Measurements from ENCODE around the gene ZFP91. TPM values are rescaled to one million over a fixed set of nuclear protein-coding genes. Genes with fewer than 3 reads are reported as not detected.

ZFP91 gene
- total RNA-seq, 3 donors from 2014 or later, result 70.0 to 93.9 (median 75.3) TPM

DNA sequence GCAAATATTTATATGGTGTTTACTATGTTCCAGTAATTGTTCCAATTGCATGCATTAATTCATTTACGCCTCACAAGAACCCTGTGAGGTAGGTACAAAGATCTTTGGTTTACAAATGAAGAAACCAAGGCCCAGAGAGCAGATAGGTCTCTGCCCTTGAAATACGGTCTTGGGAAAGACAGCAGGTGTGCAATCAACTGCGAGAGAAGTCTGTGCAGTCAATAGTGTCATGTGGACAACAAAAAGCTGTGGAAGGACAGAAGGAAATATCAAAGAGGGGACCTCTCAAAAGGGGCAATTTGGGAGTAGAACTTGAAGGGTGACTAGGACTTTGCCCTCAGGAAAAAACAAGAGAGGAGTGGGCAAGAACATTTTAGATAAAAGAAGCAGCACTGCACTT is 52.5 kb downstream of the ZFP91 start:
- ATAC-seq (no peak), DNase-seq (no peak)
- no peaks in the 10 kb centered on the region for H3K36me3 ChIP-seq (ENCODE audit: low read depth)
- TF ChIP-seq, protein P1, sequence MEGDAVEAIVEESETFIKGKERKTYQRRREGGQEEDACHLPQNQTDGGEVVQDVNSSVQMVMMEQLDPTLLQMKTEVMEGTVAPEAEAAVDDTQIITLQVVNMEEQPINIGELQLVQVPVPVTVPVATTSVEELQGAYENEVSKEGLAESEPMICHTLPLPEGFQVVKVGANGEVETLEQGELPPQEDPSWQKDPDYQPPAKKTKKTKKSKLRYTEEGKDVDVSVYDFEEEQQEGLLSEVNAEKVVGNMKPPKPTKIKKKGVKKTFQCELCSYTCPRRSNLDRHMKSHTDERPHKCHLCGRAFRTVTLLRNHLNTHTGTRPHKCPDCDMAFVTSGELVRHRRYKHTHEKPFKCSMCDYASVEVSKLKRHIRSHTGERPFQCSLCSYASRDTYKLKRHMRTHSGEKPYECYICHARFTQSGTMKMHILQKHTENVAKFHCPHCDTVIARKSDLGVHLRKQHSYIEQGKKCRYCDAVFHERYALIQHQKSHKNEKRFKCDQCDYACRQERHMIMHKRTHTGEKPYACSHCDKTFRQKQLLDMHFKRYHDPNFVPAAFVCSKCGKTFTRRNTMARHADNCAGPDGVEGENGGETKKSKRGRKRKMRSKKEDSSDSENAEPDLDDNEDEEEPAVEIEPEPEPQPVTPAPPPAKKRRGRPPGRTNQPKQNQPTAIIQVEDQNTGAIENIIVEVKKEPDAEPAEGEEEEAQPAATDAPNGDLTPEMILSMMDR (IDR thresholded peaks at IDR 0.05), result no peak
- no peaks in the 10 kb centered on the region for H3K4me1 ChIP-seq (ENCODE audit: low read depth)
- H3K9me3 ChIP-seq, result no peaks in the 10 kb centered on the region
- H3K4me3 ChIP-seq, result no peak overlapping the region
- intact Hi-C loops (cut with DNase I, micrococcal nuclease), result no loop called here

- Histone ChIP-seq H3K4me1 (ENCODE audit: low read depth) (no peaks in the 10 kb centered on the region), H3K36me3 (ENCODE audit: low read depth) (no peaks in the 10 kb centered on the region), H3K9me3 (no peaks in the 10 kb centered on the region), H3K4me3 (no peak overlapping the region)
- DNase-seq (no peak), ATAC-seq (no peak)
- TF ChIP-seq, protein P1 (IDR thresholded peaks at IDR 0.05), result no peak
- intact Hi-C loops (cut with DNase I, micrococcal nuclease), result no loop called here
Measured at GRCh38 chr11:58632510-58632909, 53.6 kb downstream of the ZFP91 start.

- intact Hi-C loops (cut with DNase I, micrococcal nuclease), result no loop called here
- Histone ChIP-seq H3K9me3 (no peaks in the 10 kb centered on the region), H3K4me1 (ENCODE audit: low read depth) (peaks cover 12% of the 10 kb centered on the region), H3K4me3 (no peak overlapping the region), H3K36me3 (ENCODE audit: low read depth) (no peaks in the 10 kb centered on the region)
- ATAC-seq (no peak), DNase-seq (no peak)
- TF ChIP-seq, protein P1 (IDR thresholded peaks at IDR 0.05), result no peak
Measured at GRCh38 chr11:58636587-58636986, 57.7 kb downstream of the ZFP91 start.

GRCh38 chr11:58637371-58637770 is 58.5 kb downstream of the ZFP91 start:
- intact Hi-C loops (cut with DNase I, micrococcal nuclease), result no loop called here
- ATAC-seq (no peak), DNase-seq (no peak)
- Histone ChIP-seq H3K36me3 (ENCODE audit: low read depth) (no peaks in the 10 kb centered on the region), H3K4me1 (ENCODE audit: low read depth) (peaks cover 19% of the 10 kb centered on the region), H3K9me3 (no peaks in the 10 kb centered on the region), H3K4me3 (no peak overlapping the region)
- TF ChIP-seq, protein P1 (IDR thresholded peaks at IDR 0.05), result no peak

GRCh38 chr11:58639103-58639502 is 60.2 kb downstream of the ZFP91 start:
- DNase-seq (no peak), ATAC-seq (no peak)
- H3K4me3 ChIP-seq, result no peak overlapping the region
- no peaks in the 10 kb centered on the region for H3K36me3 ChIP-seq (ENCODE audit: low read depth)
- H3K4me1 ChIP-seq (ENCODE audit: low read depth), result peaks cover 24% of the 10 kb centered on the region
- TF ChIP-seq, protein P1 (IDR thresholded peaks at IDR 0.05), result no peak
- intact Hi-C loops (cut with DNase I, micrococcal nuclease), result no loop called here
- no peaks in the 10 kb centered on the region for H3K9me3 ChIP-seq

DNA sequence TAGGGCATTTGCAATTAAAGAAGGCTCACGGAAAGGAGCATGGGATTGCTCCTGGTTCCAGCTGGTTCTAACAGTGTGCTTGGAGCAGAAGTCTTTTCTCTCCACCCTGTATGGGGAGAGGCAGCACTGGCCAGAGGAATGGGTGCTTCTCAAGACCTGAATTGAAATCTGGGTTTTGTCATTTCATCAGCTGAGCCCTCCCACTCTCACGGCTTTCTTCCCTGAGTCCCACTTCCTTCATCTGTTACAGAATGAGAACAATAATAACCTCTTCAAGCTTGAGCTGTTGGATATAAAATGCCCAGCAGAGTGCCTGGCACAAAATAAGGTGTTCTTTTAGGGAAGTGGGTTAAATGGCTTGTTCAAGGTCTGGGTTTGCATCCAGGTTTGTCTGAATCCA is 60.8 kb downstream of the ZFP91 start:
- intact Hi-C loops (cut with DNase I, micrococcal nuclease), result no loop called here
- no peak for ATAC-seq
- TF ChIP-seq, protein P1 (IDR thresholded peaks at IDR 0.05), result no peak
- no peak overlapping the region for H3K4me3 ChIP-seq
- no peaks in the 10 kb centered on the region for H3K36me3 ChIP-seq (ENCODE audit: low read depth)
- peaks cover 24% of the 10 kb centered on the region for H3K4me1 ChIP-seq (ENCODE audit: low read depth)
- no peak for DNase-seq
- H3K9me3 ChIP-seq, result no peaks in the 10 kb centered on the region

Data from mucosa of descending colon (tissue), 3 donors.